ENCODE results near the gene FRRS1. TPM values are rescaled to one million over a fixed set of nuclear protein-coding genes. Genes with fewer than 3 reads are reported as not detected.
"Not testable (repeated sequence)": the region's sequence is repeated elsewhere in the genome, so short reads cannot be mapped to it uniquely, and the experiment has no call there.

FRRS1 gene
- total RNA-seq, 1 donor from 2014 or later: 0.32 TPM

DNA sequence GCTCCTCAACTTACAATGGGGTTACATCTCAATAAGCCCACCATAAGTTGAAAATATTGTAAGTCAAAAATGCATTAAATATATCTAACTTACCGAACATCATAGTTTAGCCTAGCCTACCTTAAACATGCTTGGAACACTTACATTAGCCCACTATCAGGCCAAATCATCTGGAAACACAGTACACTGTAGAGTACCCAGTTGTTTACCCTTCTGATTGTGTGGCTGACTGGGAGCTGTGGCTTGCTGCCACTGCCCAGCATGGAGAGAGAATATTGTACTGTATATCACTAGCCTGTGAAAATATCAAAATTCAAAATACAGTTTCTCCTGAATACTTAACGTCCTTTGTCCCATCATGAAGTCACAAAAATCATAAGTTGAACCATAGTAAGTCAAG, 40.4 kb upstream of the FRRS1 start:
- H3K9me3 ChIP-seq: no peaks in the 10 kb centered on the region
- TF ChIP-seq, protein P1, sequence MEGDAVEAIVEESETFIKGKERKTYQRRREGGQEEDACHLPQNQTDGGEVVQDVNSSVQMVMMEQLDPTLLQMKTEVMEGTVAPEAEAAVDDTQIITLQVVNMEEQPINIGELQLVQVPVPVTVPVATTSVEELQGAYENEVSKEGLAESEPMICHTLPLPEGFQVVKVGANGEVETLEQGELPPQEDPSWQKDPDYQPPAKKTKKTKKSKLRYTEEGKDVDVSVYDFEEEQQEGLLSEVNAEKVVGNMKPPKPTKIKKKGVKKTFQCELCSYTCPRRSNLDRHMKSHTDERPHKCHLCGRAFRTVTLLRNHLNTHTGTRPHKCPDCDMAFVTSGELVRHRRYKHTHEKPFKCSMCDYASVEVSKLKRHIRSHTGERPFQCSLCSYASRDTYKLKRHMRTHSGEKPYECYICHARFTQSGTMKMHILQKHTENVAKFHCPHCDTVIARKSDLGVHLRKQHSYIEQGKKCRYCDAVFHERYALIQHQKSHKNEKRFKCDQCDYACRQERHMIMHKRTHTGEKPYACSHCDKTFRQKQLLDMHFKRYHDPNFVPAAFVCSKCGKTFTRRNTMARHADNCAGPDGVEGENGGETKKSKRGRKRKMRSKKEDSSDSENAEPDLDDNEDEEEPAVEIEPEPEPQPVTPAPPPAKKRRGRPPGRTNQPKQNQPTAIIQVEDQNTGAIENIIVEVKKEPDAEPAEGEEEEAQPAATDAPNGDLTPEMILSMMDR (IDR thresholded peaks at IDR 0.05): no peak
- H3K27ac ChIP-seq: no peak overlapping the region
- intact Hi-C loops (cut with DNase I): loop anchor here (5.0 kb wide), 3 partner anchors 230 to 1060 kb away; a partner anchor contains a TSS
- H3K27me3 ChIP-seq: no peaks in the 10 kb centered on the region
- peaks cover 0 to 3% of the 10 kb centered on the region in 2 donors for H3K4me1 ChIP-seq
- H3K4me3 ChIP-seq: no peak overlapping the region
- no peaks in the 10 kb centered on the region for H3K36me3 ChIP-seq
- DNase-seq (ENCODE audit: low spot score in 2 of 2): no peak

DNA sequence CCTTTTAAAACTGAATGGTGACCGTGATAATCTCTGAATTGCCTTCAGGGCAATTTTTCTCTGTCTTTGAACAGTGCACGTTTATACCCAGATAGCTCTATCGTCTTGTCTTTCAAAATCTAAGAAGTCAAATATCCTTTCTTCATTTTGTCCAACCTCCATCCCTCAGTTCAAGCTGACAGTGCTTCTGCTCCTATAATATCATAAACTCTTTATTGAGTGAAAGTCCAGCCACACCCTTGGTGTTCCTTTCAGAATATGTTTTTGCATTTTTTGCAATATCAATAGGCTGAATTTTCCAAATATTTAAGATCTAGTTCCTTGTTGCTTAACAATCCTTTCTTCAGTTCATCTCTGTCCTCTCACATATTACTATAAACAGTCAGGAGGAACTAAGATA, 35.1 kb upstream of the FRRS1 start:
- Histone ChIP-seq H3K9me3 (no peaks in the 10 kb centered on the region), H3K4me3 (no peak overlapping the region), H3K36me3 (no peaks in the 10 kb centered on the region), H3K27ac (no peak overlapping the region), H3K27me3 (no peaks in the 10 kb centered on the region), H3K4me1 (no peaks in the 10 kb centered on the region)
- no peak for DNase-seq (ENCODE audit: low spot score in 2 of 2)
- TF ChIP-seq, protein P1 (IDR thresholded peaks at IDR 0.05): no peak
- intact Hi-C loops (cut with DNase I): no loop called here

DNA sequence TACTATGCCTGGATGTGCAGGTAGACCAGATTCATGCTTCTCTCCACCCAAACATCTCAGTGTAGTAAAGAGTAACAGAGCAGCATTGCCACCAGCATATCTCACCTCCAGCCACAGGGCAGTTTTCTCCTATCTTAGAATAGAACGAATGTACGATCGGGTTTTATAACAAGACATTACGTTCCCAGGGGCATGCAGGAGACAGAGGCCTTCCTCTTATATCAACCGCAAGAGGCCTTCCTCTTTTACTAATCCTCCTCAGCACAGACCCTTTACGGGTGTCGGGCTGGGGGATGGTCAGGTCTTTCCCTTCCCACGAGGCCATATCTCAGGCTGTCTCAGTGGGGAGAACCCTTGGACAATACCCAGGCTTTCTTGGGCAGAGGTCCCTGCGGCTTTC, 27.4 kb upstream of the FRRS1 start:
- DNase-seq (ENCODE audit: low spot score in 2 of 2); H3K36me3 ChIP-seq; H3K27ac ChIP-seq; H3K4me1 ChIP-seq; H3K9me3 ChIP-seq; H3K27me3 ChIP-seq; intact Hi-C loops (cut with DNase I); H3K4me3 ChIP-seq: not testable (repeated sequence)

DNA sequence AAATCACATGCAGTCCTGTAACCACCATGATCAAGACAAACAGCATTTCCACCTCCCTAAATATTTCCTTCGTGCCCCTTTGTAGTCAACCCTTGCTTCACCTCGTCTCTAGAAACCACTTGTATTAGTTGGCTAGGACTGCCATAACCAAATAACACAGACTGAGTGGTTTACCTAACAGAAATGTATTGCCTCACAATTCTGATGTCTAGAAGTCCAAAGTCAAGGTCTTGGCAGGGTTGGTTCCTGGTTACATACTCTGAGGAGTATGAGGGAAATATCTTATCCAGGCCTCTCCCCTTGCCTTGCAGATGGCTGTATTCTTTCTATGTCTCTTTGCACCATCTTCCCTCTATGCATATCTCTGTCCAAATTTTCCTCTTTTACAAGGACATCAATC, 23.3 kb upstream of the FRRS1 start:
- DNase-seq (ENCODE audit: low spot score in 2 of 2): no peak
- Histone ChIP-seq H3K4me3 (no peak overlapping the region), H3K9me3 (no peaks in the 10 kb centered on the region), H3K27me3 (no peaks in the 10 kb centered on the region), H3K4me1 (no peaks in the 10 kb centered on the region), H3K27ac (no peak overlapping the region), H3K36me3 (no peaks in the 10 kb centered on the region)
- TF ChIP-seq, protein P1 (IDR thresholded peaks at IDR 0.05): no peak
- intact Hi-C loops (cut with DNase I): no loop called here

DNA sequence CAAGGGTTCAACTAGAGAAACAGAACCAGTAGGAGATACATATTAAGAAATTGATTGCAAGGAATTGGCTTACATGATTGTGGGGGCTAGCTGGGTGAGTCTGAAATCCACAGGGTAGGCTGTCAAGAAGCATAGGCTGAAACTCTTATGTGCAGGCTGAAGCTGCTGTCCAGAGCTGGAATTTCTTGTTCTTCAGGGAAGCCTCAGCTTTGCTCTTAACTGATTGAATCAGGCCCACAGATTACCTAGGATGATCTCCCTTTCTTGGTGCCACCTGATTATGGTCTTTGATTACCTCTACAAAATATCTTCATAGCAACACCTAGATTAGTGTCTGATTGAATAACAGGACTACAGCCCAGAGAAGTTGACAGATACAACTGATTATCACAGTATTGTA, 22.5 kb upstream of the FRRS1 start:
- Histone ChIP-seq H3K4me1 (no peaks in the 10 kb centered on the region), H3K36me3 (no peaks in the 10 kb centered on the region), H3K27ac (no peak overlapping the region), H3K9me3 (no peaks in the 10 kb centered on the region), H3K4me3 (no peak overlapping the region), H3K27me3 (no peaks in the 10 kb centered on the region)
- intact Hi-C loops (cut with DNase I): no loop called here
- DNase-seq (ENCODE audit: low spot score in 2 of 2): no peak
- TF ChIP-seq, protein P1 (IDR thresholded peaks at IDR 0.05): no peak

DNA sequence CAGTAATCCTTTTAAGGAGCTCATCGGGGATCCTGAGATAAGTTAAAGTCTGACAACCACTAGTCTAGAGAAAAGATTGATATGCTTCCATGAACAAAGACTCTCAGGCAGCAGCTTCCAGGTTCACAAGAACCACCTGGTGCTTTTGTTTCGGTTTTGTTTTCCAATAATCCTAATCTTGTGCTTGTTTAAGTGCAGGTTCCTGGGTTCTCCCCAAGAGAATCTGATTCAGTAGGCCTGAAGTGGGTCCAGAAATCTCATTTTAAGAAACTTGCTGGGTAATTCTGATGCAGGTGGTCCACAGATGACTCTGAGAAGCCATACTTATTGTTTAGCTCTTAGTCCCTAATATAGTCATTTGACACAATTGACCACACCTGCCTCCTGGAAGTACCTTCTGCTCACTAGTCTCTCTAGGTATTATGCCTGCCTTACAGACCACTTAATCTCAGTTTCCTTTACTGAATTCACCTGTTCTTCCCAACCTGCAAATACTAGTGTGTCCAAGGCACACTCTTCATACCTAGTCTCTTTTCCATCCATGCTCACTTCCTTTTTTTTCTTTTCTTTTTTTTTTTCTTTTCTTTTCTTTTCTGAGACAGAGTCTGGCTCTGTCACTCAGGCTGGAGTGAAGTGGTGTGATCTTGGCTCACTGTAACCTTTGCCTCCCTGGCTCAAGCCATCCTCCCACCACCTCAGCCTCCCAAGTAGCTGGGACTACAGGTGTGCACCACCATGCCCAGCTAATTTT, 20.5 kb upstream of the FRRS1 start:
- Histone ChIP-seq H3K9me3 (no peaks in the 10 kb centered on the region), H3K4me3 (no peak overlapping the region), H3K4me1 (no peaks in the 10 kb centered on the region), H3K36me3 (no peaks in the 10 kb centered on the region), H3K27me3 (no peaks in the 10 kb centered on the region), H3K27ac (no peak overlapping the region)
- no peak for DNase-seq (ENCODE audit: low spot score in 2 of 2)
- TF ChIP-seq, protein P1 (IDR thresholded peaks at IDR 0.05): no peak
- intact Hi-C loops (cut with DNase I): no loop called here

Data from ascending aorta (tissue), 2 donors.